Fibroblast of villous mesenchyme (primary cell): ENCODE measurements around the gene ARMH3. TPM values are rescaled to one million over a fixed set of nuclear protein-coding genes. Genes with fewer than 3 reads are reported as not detected.

Experiments
- DNase-seq: peaks from one replicate; pipeline ENCODE4 v3.0.0-alpha.2; 2010; ENCODE audit warnings: low read depth
- H3K4me3 ChIP-seq: 2 replicates; pipeline ENCODE4 v1.5.1; 2011; ENCODE audit warnings: low read depth, mild to moderate bottlenecking, low read length
- CTCF ChIP-seq: IDR thresholded peaks from 2 replicates; pipeline ENCODE4 v1.5.1; 2012; ENCODE audit warnings: low read depth, mild to moderate bottlenecking, low read length; ENCODE audit not compliant: insufficient read depth
- total RNA-seq: library from RNA; depleted of rRNA; stranded (reverse); fragments of >200 nt; gene quantifications from 2 replicates; pipeline ENCODE4 v1.2.3, GENCODE V29; 2012

Gene ARMH3
- total RNA-seq, 1 donor: 10.4 TPM

DNA sequence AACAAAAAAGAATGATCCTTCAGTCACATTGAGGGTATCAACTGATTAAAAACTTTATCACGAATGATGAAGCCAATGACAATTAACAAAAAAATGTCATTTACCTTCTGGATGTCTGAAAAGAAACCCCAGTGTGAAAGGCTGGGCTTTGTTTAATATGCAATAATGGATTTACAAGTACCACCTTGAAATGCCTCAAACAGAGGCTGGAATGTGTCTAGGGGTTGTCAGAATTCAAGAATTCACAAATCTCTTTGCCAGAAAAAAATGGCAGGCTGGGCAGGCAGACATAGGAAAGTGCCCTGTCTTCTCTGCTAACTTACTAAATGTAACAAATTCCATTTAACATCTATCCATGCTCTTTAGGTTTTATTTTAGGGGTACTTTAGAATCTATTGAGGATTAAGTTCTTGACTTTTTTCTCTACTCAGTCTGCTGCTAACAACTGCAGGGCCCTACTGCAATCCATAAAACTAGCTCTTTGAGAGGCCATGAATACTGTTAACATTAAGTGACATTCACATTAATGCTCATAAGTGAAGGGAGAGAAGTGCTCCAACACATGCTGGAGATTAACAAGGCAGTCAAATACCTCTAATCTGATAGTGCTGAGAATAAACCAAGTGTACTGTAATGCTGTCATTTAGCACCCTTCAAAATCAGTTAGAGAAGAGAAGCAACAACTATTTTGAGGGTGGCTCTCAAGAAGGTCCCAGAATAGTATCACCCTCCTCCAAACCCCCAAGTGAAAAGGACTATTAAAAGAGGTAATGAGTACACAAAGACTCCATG is 169.3 kb downstream of the ARMH3 start:
- TF ChIP-seq CTCF: no peak
- DNase-seq: no peak
- H3K4me3 ChIP-seq: no peak overlapping the region

DNA sequence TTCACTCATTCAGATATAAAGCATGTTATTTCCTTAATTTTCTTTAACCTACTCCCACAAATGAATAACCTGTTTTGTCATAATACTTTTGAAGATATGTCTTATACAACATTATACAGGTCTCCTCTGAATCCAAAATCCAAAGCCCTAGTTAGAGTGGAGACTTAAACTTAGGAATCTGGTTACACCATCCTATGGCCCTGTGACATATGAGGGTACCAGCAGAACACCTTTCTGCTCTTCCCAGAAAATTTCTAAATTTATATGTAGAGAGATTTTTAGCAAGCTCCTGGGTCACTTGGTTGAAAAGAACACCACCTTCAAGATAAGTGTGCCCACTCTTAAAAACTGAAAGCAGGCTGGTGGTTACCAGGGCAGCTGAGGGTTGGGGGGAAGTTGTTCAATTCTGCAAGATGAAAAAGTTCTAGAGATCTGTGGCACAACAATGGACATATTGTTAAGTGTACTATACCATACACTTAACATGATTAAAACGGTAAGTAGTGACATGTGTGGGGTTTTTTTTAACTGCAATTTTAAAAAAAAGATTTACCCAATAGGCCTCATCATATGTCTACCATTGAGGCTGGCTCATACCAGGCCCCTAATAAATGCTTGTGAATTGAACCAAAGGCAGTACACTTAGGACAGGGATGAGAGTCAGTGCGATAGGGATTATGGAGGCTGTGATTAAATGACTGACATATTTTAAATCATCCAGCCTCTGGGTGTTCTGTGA is 174.8 kb downstream of the ARMH3 start:
- TF ChIP-seq CTCF: no peak
- DNase-seq: no peak
- H3K4me3 ChIP-seq: no peak overlapping the region

- no peak overlapping the region for H3K4me3 ChIP-seq
- DNase-seq: no peak
- TF ChIP-seq CTCF: no peak
Observed at GRCh38 chr10:101880232-101880573, 175.8 kb downstream of the ARMH3 start.

DNA sequence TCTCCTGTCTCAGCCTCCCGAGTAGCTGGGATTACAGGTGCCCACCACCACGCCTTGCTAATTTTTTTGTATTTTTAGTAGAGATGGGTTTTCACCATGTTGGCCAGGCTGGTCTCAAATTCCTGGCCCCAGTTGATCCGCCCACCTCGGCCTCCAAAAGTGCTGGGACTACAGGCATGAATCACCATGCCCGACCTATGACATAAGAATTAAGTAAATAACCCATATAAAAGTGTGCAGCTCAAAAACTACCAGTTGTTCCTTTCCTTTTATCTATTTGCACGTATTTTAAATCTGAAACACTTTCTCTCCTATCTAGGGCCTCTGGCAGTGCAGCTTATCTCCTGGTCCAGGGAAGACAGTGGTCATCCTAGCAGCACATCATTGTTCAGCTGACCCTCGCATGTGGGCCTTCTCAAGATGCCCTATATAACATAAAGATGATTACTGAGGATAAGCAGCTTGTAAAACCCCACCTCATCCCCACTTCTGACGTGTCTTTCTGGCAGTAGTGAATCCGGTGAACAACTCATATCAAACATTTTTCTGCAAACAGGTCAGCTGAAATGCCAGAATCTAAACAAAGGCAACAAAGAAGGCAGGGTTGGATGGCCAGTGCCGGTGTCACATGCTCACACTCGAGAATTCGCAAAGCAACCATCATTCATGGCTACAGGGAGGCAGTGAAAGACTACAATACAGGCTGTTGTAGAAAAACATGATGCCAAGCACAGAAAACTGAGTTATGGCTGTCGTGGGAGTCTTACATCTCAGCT is 176.3 kb downstream of the ARMH3 start:
- TF ChIP-seq CTCF: no peak
- H3K4me3 ChIP-seq: no peak overlapping the region
- peak; percentile 81 for DNase-seq

DNA sequence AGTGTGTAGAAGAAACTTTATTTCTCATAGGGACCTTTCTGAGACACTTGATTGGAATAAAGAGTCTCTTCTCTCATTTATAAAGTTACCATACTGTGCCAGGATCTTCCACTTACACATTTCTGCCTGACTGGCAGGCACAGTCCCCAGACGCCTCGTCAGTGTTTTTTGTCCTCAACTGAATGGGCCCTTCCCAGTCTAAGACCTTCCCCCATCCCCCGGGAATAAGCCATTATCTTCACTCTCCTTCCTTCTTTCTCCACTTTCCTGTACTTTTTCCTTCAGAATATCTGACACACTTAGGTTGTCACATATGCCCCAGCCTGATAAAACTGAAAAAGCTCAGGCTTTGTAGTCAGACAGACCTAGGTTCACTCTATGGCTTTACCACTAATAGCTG is 177.1 kb downstream of the ARMH3 start:
- no peak for TF ChIP-seq CTCF
- no peak overlapping the region for H3K4me3 ChIP-seq
- no peak for DNase-seq

DNA sequence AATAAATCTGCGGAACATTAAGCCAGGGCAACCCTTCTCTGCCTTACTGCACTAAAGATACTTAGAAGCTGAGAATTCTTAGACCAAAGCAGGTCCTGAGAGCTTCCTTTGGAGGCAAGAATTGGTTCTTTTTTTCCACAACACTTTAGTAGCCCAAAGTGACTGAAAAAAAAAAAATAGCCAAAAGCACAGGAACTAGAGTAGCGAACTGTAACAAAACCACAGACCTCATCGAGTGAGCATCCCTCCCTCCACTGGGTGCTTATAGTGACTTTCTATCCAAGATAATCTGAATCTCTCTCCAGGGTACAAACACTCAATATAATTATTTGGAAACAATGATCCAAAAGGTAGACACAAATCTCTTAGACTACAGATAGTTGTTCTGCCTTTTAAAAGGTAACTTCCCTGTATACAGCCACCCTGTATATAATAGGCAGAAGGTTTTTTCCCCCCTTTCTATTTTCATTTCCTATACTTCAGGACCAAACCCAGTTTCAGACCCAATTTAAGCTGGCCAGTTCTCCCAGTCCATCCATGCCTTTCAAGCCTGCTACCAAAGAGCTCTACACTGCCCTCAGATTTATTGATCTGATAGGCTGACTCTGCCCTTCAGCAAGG is 180.8 kb downstream of the ARMH3 start:
- H3K4me3 ChIP-seq: no peak overlapping the region
- TF ChIP-seq CTCF: no peak
- no peak for DNase-seq
